ENCODE data around the gene AHRR.
"Not testable (repeated sequence)": the region's sequence is repeated elsewhere in the genome, so short reads cannot be mapped to it uniquely, and the experiment has no call there.

The AHRR gene

DNA sequence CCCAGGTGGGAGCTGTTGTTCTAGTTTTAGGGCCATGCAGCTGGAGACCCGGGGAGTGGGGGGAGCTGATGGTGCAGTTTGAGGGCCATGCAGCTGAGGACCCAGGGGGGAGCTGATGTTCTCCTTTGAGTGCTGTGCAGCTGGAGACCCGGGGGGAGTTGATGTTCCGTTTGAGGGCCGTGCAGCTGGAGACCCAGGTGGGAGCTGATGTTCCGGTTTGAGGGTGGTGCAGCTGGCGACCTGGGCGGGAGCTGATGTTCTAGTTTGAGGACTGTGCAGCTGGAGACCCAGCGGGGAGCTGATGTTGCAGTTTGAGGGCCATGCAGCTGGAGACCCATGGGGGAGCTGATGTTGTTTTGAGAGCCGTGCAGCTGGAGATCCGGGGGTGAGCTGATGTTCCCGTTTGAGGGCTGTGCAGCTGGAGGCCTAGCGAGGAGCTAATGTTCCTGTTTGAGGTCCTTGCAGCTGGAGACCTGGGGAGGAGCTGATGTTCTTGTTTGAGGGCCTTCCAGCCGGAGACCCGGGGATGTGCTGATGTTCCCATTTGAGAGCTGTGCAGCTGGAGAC, 35.4 kb upstream of the AHRR start:
- POLR2A ChIA-PET, result interaction anchor here (0.6 to 1.4 kb wide), 2 partner anchors 15 to 134 kb away, joined by 3 read pairs; partner anchors contain the start of gene PDCD6
- H3K9me3 ChIP-seq (ENCODE audit: control extremely low read depth in 1 of 5, control insufficient read depth in 4 of 5, insufficient read depth in 2 of 5, low read depth in 1 of 5, low read length in 4 of 5), result no peaks in the 10 kb centered on the region
- H3K27ac ChIP-seq (ENCODE audit: insufficient read depth in 1 of 2, low read depth in 1 of 2, low read length in 2 of 2, poor library complexity in 1 of 2, severe bottlenecking in 2 of 2), result no peak overlapping the region
- DNase-seq, result peak in 2 of 3 donors; percentile 7 to 11
- CTCF ChIA-PET, result interaction anchor here (1.1 to 1.6 kb wide), 2 partner anchors 11 to 145 kb away, joined by 3 to 4 read pairs; no protein-coding TSS in a partner anchor
- H3K4me1 ChIP-seq (ENCODE audit: control extremely low read depth in 1 of 4, control insufficient read depth in 4 of 4, insufficient read depth in 4 of 4, low read length in 3 of 4), result no peaks in the 10 kb centered on the region
- peaks cover 0 to 49% (median 20%) of the 10 kb centered on the region in 4 experiments for H3K36me3 ChIP-seq (ENCODE audit: control insufficient read depth in 4 of 4, insufficient read depth in 4 of 4, low read length in 3 of 4)
- 86% methylated on average over 10 of the region's 14 CpGs for WGBS (ENCODE audit: insufficient coverage)
- H3K4me3 ChIP-seq (ENCODE audit: control insufficient read depth in 1 of 7, extremely low read depth in 1 of 7, insufficient read depth in 4 of 7, low read depth in 2 of 7, low read length in 6 of 7), result no peak overlapping the region
- H3K27me3 ChIP-seq (replicated peaks in 2 of 5; ENCODE audit: control insufficient read depth in 4 of 5, insufficient read depth in 5 of 5, low read length in 4 of 5), result no peaks in the 10 kb centered on the region

DNA sequence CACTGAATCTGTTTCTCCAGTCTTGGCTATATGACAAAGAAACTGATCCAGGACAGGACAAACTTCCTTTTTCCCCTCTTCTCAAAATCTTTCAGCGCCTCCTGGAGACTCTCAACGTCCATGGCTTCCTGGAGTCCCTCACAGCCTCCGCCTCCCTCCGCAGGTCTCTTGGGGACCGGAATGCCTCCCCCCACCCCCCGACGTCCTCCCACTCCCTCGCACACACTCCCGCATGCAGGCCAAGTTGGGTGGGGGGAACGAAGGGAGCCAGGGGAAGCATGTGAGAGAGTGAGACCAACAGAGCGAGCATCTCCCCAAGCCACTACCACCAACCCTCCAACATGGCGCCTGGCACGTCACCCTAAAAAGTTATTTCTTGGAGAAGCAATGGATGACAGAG, 31.3 kb upstream of the AHRR start:
- not testable (repeated sequence) for DNase-seq; H3K4me3 ChIP-seq (ENCODE audit: control insufficient read depth in 1 of 7, extremely low read depth in 1 of 7, insufficient read depth in 4 of 7, low read depth in 2 of 7, low read length in 6 of 7); H3K27me3 ChIP-seq (replicated peaks in 2 of 5; ENCODE audit: control insufficient read depth in 4 of 5, insufficient read depth in 5 of 5, low read length in 4 of 5); H3K9me3 ChIP-seq (ENCODE audit: control extremely low read depth in 1 of 5, control insufficient read depth in 4 of 5, insufficient read depth in 2 of 5, low read depth in 1 of 5, low read length in 4 of 5); H3K4me1 ChIP-seq (ENCODE audit: control extremely low read depth in 1 of 4, control insufficient read depth in 4 of 4, insufficient read depth in 4 of 4, low read length in 3 of 4); H3K27ac ChIP-seq (ENCODE audit: insufficient read depth in 1 of 2, low read depth in 1 of 2, low read length in 2 of 2, poor library complexity in 1 of 2, severe bottlenecking in 2 of 2)
- POLR2A ChIA-PET, result interaction anchor here (0.6 kb wide), 1 partner anchor 13 kb away, joined by 3 read pairs; no protein-coding TSS in a partner anchor
- WGBS (ENCODE audit: insufficient coverage), result 100% methylated on average over 2 of the region's 13 CpGs
- CTCF ChIA-PET, result interaction anchor here (1.0 kb wide), 1 partner anchor 141 kb away, joined by 3 read pairs; no protein-coding TSS in a partner anchor
- peaks cover 0 to 23% (median 13%) of the 10 kb centered on the region in 4 experiments for H3K36me3 ChIP-seq (ENCODE audit: control insufficient read depth in 4 of 4, insufficient read depth in 4 of 4, low read length in 3 of 4)

- H3K4me1 ChIP-seq (ENCODE audit: control extremely low read depth in 1 of 4, control insufficient read depth in 4 of 4, insufficient read depth in 4 of 4, low read length in 3 of 4); DNase-seq; POLR2A ChIA-PET; H3K4me3 ChIP-seq (ENCODE audit: control insufficient read depth in 1 of 7, extremely low read depth in 1 of 7, insufficient read depth in 4 of 7, low read depth in 2 of 7, low read length in 6 of 7); H3K9me3 ChIP-seq (ENCODE audit: control extremely low read depth in 1 of 5, control insufficient read depth in 4 of 5, insufficient read depth in 2 of 5, low read depth in 1 of 5, low read length in 4 of 5); H3K27me3 ChIP-seq (replicated peaks in 2 of 5; ENCODE audit: control insufficient read depth in 4 of 5, insufficient read depth in 5 of 5, low read length in 4 of 5); H3K27ac ChIP-seq (ENCODE audit: insufficient read depth in 1 of 2, low read depth in 1 of 2, low read length in 2 of 2, poor library complexity in 1 of 2, severe bottlenecking in 2 of 2): not testable (repeated sequence)
- CTCF ChIA-PET, result interaction anchor here (0.8 kb wide), 1 partner anchor 10 kb away, joined by 3 read pairs; no protein-coding TSS in a partner anchor
- peaks cover 0 to 13% (median 6%) of the 10 kb centered on the region in 4 experiments for H3K36me3 ChIP-seq (ENCODE audit: control insufficient read depth in 4 of 4, insufficient read depth in 4 of 4, low read length in 3 of 4)
- 100% methylated on average over 5 of the region's 10 CpGs for WGBS (ENCODE audit: insufficient coverage)
Measured at GRCh38 chr5:291345-291744, 30.2 kb upstream of the AHRR start.

DNA sequence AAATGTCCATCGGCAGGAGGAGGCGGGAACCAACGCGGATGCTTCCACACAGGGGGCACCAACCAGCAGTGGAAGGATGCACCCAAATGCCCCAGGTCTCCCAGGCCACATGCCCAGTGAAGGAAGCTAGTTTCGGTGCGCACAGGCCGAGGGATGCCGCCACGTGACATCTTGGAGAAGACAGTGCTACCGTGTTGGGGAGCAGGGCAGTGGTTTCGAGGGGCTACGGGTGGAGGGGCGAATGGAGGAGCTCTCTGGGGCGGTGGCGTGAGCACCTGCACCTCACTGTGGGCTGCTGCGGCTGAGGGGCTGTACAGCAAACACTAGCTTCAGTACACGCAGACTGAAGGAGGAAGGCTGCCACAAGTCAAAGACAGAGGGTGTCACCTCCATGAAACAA, 26.7 kb upstream of the AHRR start:
- H3K9me3 ChIP-seq (ENCODE audit: control extremely low read depth in 1 of 5, control insufficient read depth in 4 of 5, insufficient read depth in 2 of 5, low read depth in 1 of 5, low read length in 4 of 5); H3K4me1 ChIP-seq (ENCODE audit: control extremely low read depth in 1 of 4, control insufficient read depth in 4 of 4, insufficient read depth in 4 of 4, low read length in 3 of 4); DNase-seq; H3K4me3 ChIP-seq (ENCODE audit: control insufficient read depth in 1 of 7, extremely low read depth in 1 of 7, insufficient read depth in 4 of 7, low read depth in 2 of 7, low read length in 6 of 7); H3K27me3 ChIP-seq (replicated peaks in 2 of 5; ENCODE audit: control insufficient read depth in 4 of 5, insufficient read depth in 5 of 5, low read length in 4 of 5); H3K27ac ChIP-seq (ENCODE audit: insufficient read depth in 1 of 2, low read depth in 1 of 2, low read length in 2 of 2, poor library complexity in 1 of 2, severe bottlenecking in 2 of 2); CTCF ChIA-PET; H3K36me3 ChIP-seq (ENCODE audit: control insufficient read depth in 4 of 4, insufficient read depth in 4 of 4, low read length in 3 of 4); POLR2A ChIA-PET: not testable (repeated sequence)
- WGBS (ENCODE audit: insufficient coverage), result 96% methylated on average over 10 of the region's 17 CpGs

DNA sequence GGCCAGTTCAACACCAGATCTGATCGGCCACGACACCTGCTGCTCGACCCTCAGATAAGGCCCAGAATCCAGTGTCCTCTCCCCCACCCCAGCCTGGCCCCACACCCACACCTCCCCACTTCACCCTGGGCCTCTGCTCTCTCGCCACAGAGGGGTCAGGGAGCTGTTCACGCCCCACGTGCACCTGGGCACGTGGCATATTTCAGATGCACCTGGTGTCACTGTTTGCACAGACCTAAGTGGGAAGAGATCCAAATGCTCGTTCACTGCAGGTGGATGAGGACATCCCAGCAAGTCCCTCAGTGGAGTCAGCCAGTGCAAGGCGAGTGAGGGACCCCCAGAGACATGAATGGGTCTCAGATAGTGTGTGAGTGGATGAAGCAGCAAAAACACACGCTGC, 25.3 kb upstream of the AHRR start:
- POLR2A ChIA-PET; CTCF ChIA-PET; H3K4me1 ChIP-seq (ENCODE audit: control extremely low read depth in 1 of 4, control insufficient read depth in 4 of 4, insufficient read depth in 4 of 4, low read length in 3 of 4); H3K9me3 ChIP-seq (ENCODE audit: control extremely low read depth in 1 of 5, control insufficient read depth in 4 of 5, insufficient read depth in 2 of 5, low read depth in 1 of 5, low read length in 4 of 5); H3K27me3 ChIP-seq (replicated peaks in 2 of 5; ENCODE audit: control insufficient read depth in 4 of 5, insufficient read depth in 5 of 5, low read length in 4 of 5); DNase-seq; H3K27ac ChIP-seq (ENCODE audit: insufficient read depth in 1 of 2, low read depth in 1 of 2, low read length in 2 of 2, poor library complexity in 1 of 2, severe bottlenecking in 2 of 2); H3K4me3 ChIP-seq (ENCODE audit: control insufficient read depth in 1 of 7, extremely low read depth in 1 of 7, insufficient read depth in 4 of 7, low read depth in 2 of 7, low read length in 6 of 7); H3K36me3 ChIP-seq (ENCODE audit: control insufficient read depth in 4 of 4, insufficient read depth in 4 of 4, low read length in 3 of 4): not testable (repeated sequence)
- WGBS (ENCODE audit: insufficient coverage), result 80% methylated on average over 9 of the region's 10 CpGs

GRCh38 chr5:296954-297353, 24.6 kb upstream of the AHRR start:
- H3K27me3 ChIP-seq (replicated peaks in 2 of 5; ENCODE audit: control insufficient read depth in 4 of 5, insufficient read depth in 5 of 5, low read length in 4 of 5); H3K4me3 ChIP-seq (ENCODE audit: control insufficient read depth in 1 of 7, extremely low read depth in 1 of 7, insufficient read depth in 4 of 7, low read depth in 2 of 7, low read length in 6 of 7); H3K4me1 ChIP-seq (ENCODE audit: control extremely low read depth in 1 of 4, control insufficient read depth in 4 of 4, insufficient read depth in 4 of 4, low read length in 3 of 4); H3K27ac ChIP-seq (ENCODE audit: insufficient read depth in 1 of 2, low read depth in 1 of 2, low read length in 2 of 2, poor library complexity in 1 of 2, severe bottlenecking in 2 of 2); H3K36me3 ChIP-seq (ENCODE audit: control insufficient read depth in 4 of 4, insufficient read depth in 4 of 4, low read length in 3 of 4); POLR2A ChIA-PET; CTCF ChIA-PET; H3K9me3 ChIP-seq (ENCODE audit: control extremely low read depth in 1 of 5, control insufficient read depth in 4 of 5, insufficient read depth in 2 of 5, low read depth in 1 of 5, low read length in 4 of 5): not testable (repeated sequence)
- 41% methylated on average over 13 of the region's 16 CpGs for WGBS (ENCODE audit: insufficient coverage)
- DNase-seq, result peak; percentile 15 to 62 (median 55)

- H3K27me3 ChIP-seq (replicated peaks in 2 of 5; ENCODE audit: control insufficient read depth in 4 of 5, insufficient read depth in 5 of 5, low read length in 4 of 5); H3K4me3 ChIP-seq (ENCODE audit: control insufficient read depth in 1 of 7, extremely low read depth in 1 of 7, insufficient read depth in 4 of 7, low read depth in 2 of 7, low read length in 6 of 7); H3K4me1 ChIP-seq (ENCODE audit: control extremely low read depth in 1 of 4, control insufficient read depth in 4 of 4, insufficient read depth in 4 of 4, low read length in 3 of 4); CTCF ChIA-PET; DNase-seq; H3K36me3 ChIP-seq (ENCODE audit: control insufficient read depth in 4 of 4, insufficient read depth in 4 of 4, low read length in 3 of 4); POLR2A ChIA-PET; H3K9me3 ChIP-seq (ENCODE audit: control extremely low read depth in 1 of 5, control insufficient read depth in 4 of 5, insufficient read depth in 2 of 5, low read depth in 1 of 5, low read length in 4 of 5); H3K27ac ChIP-seq (ENCODE audit: insufficient read depth in 1 of 2, low read depth in 1 of 2, low read length in 2 of 2, poor library complexity in 1 of 2, severe bottlenecking in 2 of 2): not testable (repeated sequence)
- WGBS (ENCODE audit: insufficient coverage), result 73% methylated on average over 5 of the region's 6 CpGs
Measured at GRCh38 chr5:297448-297847, 24.1 kb upstream of the AHRR start.
